Stimulated activated memory B cell treated with anti-CD40 and anti-IgM and Interleukin-4, amounts not matched to agents 10 μg/mL and 1 μg/mL and 100 μg/mL, for 72 hours (primary cell): ENCODE data around the gene NPEPPS.
A peak's percentile ranks its signal among the peaks of the same experiment; 100 is the strongest.
"Not testable (repeated sequence)": the region's sequence is repeated elsewhere in the genome, so short reads cannot be mapped to it uniquely, and the experiment has no call there.

ENCODE experiments used
- ATAC-seq: fragments of 150-1000 bp; cut with Tn5 transposase; 2 replicates; pipeline ENCODE4 v1.10.0; 2021
- H3K27ac Mint-ChIP-seq: one replicate; pipeline ENCODE4 v1.8.0; 2022; ENCODE audit warnings: mild to moderate bottlenecking, mixed read lengths
- H3K27me3 Mint-ChIP-seq: one replicate; pipeline ENCODE4 v1.8.0; 2022; ENCODE audit warnings: mixed read lengths
- H3K36me3 Mint-ChIP-seq: one replicate; pipeline ENCODE4 v1.8.0; 2022; ENCODE audit warnings: mixed read lengths
- H3K4me1 Mint-ChIP-seq: one replicate; pipeline ENCODE4 v1.8.0; 2022; ENCODE audit warnings: mixed read lengths
- H3K4me3 Mint-ChIP-seq: one replicate; pipeline ENCODE4 v1.8.0; 2022; ENCODE audit warnings: mild to moderate bottlenecking, moderate library complexity, mixed read lengths
- H3K9me3 Mint-ChIP-seq: one replicate; pipeline ENCODE4 v1.8.0; 2022; ENCODE audit warnings: mixed read lengths

NPEPPS gene

DNA sequence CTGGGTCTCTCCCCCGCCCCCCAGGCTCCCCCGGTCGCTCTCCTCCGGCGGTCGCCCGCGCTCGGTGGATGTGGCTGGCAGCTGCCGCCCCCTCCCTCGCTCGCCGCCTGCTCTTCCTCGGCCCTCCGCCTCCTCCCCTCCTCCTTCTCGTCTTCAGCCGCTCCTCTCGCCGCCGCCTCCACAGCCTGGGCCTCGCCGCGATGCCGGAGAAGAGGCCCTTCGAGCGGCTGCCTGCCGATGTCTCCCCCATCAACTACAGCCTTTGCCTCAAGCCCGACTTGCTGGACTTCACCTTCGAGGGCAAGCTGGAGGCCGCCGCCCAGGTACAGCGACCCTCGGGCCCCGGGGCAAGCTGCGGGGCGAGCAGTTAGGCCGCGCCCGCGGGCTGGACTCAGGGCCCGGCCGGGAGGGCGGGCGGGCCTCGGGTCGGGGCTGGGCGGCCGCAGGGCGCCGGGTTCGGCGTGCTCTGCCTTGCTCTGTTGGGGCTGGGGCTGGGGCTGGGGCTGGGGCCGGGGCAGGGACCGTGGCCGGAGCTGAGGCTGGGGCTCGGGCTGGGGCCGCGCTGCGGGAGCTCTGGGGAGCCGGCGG is 419 bp downstream of the NPEPPS start:
- not testable (repeated sequence) for H3K36me3 Mint-ChIP-seq, H3K9me3 Mint-ChIP-seq, H3K27me3 Mint-ChIP-seq
- H3K4me1 Mint-ChIP-seq: peaks cover 16% of the 10 kb centered on the region
- peak; percentile 73 for ATAC-seq
- H3K4me3 Mint-ChIP-seq: peak overlapping the region; percentile 89
- peak overlapping the region; percentile 87 for H3K27ac Mint-ChIP-seq

DNA sequence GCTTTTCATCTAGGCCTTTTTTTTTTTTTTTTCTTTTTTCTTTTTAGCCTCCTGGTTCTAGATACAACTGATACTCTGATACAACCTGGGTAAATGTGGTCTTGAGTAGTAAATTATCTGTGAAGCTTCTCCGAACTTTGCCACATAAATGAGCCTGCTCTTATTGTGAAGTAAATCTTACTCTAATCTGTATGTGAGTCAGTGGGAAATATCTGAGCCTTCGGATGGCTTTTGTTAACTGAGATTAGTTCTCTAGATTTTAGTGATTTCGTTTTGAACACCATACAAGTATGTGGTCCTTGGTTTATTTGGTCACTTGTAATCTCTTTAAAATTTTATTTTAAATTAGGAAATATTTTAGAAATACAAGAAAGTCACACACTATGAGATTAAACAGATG is 8.2 kb downstream of the NPEPPS start:
- not testable (repeated sequence) for H3K27ac Mint-ChIP-seq, H3K9me3 Mint-ChIP-seq, ATAC-seq, H3K36me3 Mint-ChIP-seq, H3K4me3 Mint-ChIP-seq, H3K4me1 Mint-ChIP-seq, H3K27me3 Mint-ChIP-seq

DNA sequence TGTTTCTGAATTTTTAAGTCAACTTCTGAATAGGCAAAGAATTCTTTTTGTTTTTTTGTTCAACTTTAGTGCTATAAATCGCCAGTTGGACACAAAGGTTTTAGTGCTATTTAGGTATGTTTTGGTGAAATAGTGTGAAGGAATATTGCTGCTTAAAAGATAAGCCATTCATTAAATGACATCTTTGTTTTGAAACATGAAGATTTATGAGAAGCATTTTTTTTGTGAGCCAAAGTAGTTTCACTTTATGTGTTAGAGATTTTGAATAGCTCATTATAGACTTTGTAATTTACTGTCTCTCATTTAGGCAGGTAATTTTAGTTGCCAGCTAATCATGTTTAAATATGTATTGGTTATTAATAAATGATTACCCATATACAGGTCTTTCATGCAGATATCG is 10.8 kb downstream of the NPEPPS start:
- not testable (repeated sequence) for H3K27me3 Mint-ChIP-seq, H3K27ac Mint-ChIP-seq, H3K9me3 Mint-ChIP-seq, H3K4me1 Mint-ChIP-seq, H3K36me3 Mint-ChIP-seq, H3K4me3 Mint-ChIP-seq, ATAC-seq

DNA sequence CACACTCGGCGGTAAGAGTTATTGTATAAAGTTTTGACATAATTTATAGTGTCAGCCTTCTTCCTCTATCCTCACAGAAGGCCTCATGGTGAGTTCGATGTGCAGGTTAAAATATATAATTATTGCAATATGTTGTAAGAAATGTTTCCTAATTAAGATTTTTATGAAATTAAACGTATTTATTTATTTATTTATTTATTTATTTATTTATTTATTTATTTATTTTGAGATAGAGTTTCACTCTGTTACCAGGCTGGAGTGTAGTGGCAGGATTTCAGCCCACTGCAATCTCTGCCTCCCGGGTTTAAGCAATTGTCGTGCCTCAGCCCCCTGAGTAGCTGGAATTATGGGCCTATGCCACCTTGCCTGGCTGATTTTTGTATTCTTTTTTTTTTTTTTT is 13.4 kb downstream of the NPEPPS start:
- H3K36me3 Mint-ChIP-seq: peaks cover 12% of the 10 kb centered on the region
- H3K9me3 Mint-ChIP-seq, H3K4me1 Mint-ChIP-seq, H3K27me3 Mint-ChIP-seq, H3K4me3 Mint-ChIP-seq, H3K27ac Mint-ChIP-seq, ATAC-seq: not testable (repeated sequence)

DNA sequence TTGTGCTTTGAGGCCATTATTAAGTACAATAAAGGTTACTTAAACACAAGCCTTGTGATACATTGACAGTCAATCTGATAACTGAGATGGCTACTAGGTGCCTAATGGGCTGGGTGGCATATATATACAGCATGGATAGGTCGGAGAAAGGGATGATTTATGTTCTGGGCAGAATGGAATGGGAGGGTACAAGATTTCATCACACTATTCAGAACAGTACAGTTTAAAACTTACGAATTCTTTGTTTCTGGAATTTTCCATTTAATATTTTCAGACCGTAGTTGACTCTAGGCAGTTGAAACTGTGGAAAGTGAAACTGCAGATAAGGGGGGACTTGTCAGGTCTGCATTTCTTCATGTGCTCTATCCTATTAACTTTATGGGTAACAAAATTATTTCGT is 23.8 kb downstream of the NPEPPS start:
- not testable (repeated sequence) for ATAC-seq, H3K9me3 Mint-ChIP-seq, H3K27me3 Mint-ChIP-seq, H3K4me1 Mint-ChIP-seq, H3K4me3 Mint-ChIP-seq, H3K27ac Mint-ChIP-seq
- H3K36me3 Mint-ChIP-seq: peaks cover 17% of the 10 kb centered on the region

DNA sequence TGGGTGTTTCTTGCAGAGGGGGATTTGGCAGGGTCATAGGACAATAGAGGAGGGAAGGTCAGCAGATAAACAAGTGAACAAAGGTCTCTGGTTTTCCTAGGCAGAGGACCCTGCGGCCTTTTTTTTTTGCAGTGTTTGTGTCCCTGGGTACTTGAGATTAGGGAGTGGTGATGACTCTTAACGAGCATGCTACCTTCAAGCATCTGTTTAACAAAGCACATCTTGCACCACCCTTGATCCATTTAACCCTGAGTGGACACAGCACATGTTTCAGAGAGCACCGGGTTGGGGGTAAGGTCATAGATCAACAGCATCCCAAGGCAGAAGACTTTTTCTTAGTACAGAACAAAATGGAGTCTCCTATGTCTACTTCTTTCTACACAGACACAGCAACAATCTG is 25.2 kb downstream of the NPEPPS start:
- ATAC-seq, H3K27me3 Mint-ChIP-seq, H3K4me1 Mint-ChIP-seq, H3K9me3 Mint-ChIP-seq, H3K27ac Mint-ChIP-seq, H3K4me3 Mint-ChIP-seq: not testable (repeated sequence)
- H3K36me3 Mint-ChIP-seq: peaks cover 19% of the 10 kb centered on the region

DNA sequence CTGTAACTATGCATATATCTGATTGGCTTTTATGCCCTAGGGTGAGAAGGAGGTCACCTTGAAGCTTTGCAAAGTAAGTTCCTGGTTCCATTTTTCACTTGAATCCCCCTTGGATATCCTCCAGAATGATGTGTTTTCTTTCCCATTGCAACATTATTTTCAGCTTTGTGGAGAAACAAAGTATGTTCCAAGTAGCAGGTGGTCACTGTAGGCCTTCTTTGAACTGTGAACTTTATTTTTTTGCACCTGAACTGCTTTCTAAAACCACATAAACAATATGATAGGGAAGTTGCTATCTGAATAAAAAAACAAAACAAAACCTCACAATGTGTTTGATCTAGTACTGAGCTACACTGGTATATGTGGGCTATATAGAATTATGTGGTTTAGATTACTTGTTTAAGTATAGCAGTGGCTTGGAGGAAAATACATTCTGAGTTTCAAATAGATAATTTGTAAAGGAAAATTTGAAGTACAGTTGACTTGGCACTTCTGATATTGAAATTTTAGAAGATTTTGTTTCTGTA is 29.7 kb downstream of the NPEPPS start:
- not testable (repeated sequence) for H3K27me3 Mint-ChIP-seq, H3K9me3 Mint-ChIP-seq, H3K4me3 Mint-ChIP-seq, H3K27ac Mint-ChIP-seq, ATAC-seq
- peaks cover 20% of the 10 kb centered on the region for H3K4me1 Mint-ChIP-seq
- H3K36me3 Mint-ChIP-seq: peaks cover 19% of the 10 kb centered on the region

DNA sequence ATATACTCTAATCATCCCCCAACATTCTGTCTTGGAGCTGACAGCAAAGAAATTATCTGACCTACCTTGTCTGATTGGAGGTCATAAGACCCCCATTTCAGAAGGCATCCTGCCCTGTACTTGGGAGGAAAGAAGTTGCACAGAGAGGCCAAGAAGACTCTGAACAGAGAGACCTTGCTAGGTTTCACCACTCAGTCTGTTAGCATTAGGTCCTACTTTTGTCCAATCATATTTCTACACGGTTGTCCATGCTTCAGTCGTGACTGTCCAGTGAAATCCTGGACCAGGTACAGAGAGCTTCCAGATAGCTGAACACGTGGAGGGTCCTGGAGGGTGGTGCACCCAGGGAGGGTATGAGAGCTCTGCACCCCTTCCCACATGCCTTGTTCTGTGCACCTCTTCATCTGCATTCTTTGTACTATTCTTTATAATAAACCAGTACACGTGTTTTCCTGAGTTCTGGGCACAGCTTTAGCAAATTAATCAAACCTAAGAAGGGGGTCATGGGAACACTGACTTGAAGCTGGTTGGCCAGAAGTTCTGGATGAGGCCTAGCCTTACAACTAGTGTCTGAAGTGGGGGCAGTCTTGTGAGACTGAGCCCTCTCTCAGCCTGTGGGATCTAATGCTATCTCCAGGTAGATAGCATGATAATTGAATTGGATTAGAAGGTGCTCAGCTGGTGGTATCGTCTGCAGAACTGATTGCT is 30.9 kb downstream of the NPEPPS start:
- peaks cover 15% of the 10 kb centered on the region for H3K36me3 Mint-ChIP-seq
- H3K27me3 Mint-ChIP-seq, H3K4me3 Mint-ChIP-seq, ATAC-seq, H3K9me3 Mint-ChIP-seq, H3K27ac Mint-ChIP-seq: not testable (repeated sequence)
- peaks cover 17% of the 10 kb centered on the region for H3K4me1 Mint-ChIP-seq

DNA sequence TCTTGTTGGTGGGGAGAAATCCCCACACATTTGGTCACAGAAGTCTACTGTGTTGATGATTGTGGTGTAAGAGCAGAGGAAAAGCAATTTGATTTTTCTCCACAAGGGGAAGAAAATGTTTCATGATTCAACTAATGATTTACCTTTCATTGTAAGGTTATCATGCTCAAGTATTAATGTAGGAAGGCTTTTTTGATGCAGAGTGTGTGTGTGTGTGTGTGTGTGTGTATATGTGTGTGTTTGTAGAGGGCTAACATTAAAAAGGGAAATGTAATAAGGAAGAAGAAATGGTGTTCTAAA is 31.4 kb downstream of the NPEPPS start:
- Mint-ChIP-seq H3K4me1 (peaks cover 14% of the 10 kb centered on the region), H3K36me3 (peaks cover 12% of the 10 kb centered on the region)
- not testable (repeated sequence) for H3K27ac Mint-ChIP-seq, H3K4me3 Mint-ChIP-seq, H3K27me3 Mint-ChIP-seq, ATAC-seq, H3K9me3 Mint-ChIP-seq

DNA sequence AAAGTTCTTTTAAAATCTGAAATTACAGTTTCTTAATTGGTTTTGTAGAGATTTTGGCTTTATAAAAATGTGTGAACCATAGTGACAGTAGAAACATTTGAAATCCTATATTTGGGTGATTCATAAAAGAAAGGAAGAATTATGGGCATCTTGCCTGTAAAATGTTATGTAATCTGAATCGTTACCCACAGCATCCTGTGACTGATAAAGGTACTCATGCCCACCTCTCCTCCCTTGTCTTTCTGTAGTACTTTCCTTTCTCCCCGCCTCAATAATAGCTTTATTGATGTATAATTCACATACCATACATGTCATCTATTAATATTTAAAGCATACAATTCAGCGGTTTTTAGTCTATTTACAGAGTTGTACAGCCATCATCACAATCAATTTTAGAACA is 36.4 kb downstream of the NPEPPS start:
- not testable (repeated sequence) for H3K4me1 Mint-ChIP-seq

DNA sequence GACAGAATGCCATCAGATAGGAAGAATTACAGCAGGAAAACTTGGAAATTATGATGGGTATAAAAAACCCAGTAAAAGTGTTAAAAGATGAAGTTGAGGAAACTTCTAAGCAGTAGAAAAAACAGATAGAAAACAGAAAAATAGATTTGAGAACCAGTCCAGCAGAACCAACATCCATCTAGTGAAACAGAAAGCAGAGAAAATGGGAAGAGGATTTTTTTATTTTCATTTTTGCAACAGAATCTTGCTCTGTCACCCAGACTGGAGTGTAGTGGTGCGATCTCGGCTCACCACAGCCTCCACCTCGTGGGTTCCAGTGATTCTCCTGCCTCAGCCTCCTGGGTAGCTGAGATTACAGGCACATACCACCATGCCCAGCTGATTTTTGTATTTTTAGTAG is 41.7 kb downstream of the NPEPPS start:
- Mint-ChIP-seq H3K27ac (peak overlapping the region; percentile 14), H3K36me3 (peaks cover 24% of the 10 kb centered on the region)
- not testable (repeated sequence) for ATAC-seq, H3K4me1 Mint-ChIP-seq, H3K9me3 Mint-ChIP-seq, H3K4me3 Mint-ChIP-seq, H3K27me3 Mint-ChIP-seq

More for the DNA sequence above, 36.4 kb downstream of the NPEPPS start:
- H3K4me3 Mint-ChIP-seq, H3K27me3 Mint-ChIP-seq, H3K9me3 Mint-ChIP-seq, ATAC-seq, H3K27ac Mint-ChIP-seq: not testable (repeated sequence)
- peaks cover 10% of the 10 kb centered on the region for H3K36me3 Mint-ChIP-seq

DNA sequence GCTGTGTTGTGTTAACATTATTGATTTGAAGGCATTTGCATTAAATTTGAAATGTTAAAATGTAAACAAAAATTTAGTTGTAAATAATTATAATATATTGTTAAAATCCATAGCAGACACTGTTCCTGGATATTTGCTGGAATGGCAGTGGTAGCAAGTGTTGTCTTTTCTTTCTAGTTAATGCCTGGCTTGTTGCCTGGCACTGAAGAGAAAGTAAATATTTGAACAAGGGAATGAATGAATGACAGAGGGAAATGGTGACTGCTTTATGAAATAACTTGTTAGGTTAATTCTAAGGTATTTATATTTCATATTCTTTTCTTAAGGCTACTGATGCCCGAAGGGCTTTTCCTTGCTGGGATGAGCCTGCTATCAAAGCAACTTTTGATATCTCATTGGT is 51.5 kb downstream of the NPEPPS start:
- H3K4me3 Mint-ChIP-seq, H3K27ac Mint-ChIP-seq, H3K27me3 Mint-ChIP-seq, H3K9me3 Mint-ChIP-seq, ATAC-seq, H3K4me1 Mint-ChIP-seq: not testable (repeated sequence)
- H3K36me3 Mint-ChIP-seq: peaks cover 18% of the 10 kb centered on the region

DNA sequence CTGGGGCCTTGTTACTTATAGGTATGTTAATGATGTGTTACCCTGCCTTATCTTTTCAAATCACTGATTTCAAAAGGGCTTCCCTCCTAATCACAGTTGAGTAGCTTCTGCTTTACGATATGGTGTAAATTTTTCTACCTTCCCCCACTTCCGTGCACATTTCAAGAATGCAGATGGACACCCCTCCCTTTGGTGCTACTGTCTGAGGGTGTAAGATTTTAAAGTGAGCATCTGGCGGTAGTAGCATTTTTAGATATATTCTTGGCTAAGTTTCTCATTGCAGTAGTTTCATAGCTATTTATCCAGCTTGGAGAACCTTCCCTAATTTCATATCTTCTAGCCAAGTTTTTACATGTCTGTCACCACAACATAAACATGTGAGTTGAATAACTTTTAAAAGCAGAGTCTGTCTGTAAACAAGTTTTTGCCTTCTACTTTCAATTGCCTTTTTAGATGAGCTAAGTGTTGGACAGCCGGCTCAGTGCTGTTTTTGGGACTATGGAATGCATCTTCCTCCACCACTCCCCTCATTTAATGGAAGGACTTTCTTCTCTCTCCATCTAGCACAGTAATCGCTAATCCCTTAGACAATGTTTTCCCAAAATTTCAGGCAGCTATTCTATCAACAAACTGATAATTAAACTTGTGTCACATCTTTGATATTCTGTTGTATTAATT is 55.6 kb downstream of the NPEPPS start:
- not testable (repeated sequence) for H3K36me3 Mint-ChIP-seq, ATAC-seq, H3K9me3 Mint-ChIP-seq, H3K27me3 Mint-ChIP-seq, H3K27ac Mint-ChIP-seq, H3K4me3 Mint-ChIP-seq, H3K4me1 Mint-ChIP-seq

DNA sequence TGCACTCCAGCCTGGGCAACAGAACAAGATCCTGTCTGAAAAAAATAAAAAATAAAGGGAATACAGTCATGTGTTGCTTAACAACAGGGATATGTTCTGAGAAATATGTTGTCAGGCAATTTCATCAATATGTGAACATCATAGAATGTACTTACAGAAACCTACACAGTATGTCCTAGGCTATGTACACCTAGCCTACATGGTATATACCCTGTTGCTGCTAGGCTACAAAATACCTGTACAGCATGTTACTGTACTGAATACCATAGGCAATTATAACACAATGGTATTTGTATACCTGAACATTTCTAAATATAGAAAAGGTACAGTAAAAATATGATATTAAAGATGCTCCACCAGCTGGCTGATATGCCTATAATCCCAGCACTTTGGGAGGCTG is 62.6 kb downstream of the NPEPPS start:
- H3K4me3 Mint-ChIP-seq, H3K27me3 Mint-ChIP-seq, H3K9me3 Mint-ChIP-seq, H3K4me1 Mint-ChIP-seq, ATAC-seq, H3K27ac Mint-ChIP-seq: not testable (repeated sequence)
- peaks cover 18% of the 10 kb centered on the region for H3K36me3 Mint-ChIP-seq

DNA sequence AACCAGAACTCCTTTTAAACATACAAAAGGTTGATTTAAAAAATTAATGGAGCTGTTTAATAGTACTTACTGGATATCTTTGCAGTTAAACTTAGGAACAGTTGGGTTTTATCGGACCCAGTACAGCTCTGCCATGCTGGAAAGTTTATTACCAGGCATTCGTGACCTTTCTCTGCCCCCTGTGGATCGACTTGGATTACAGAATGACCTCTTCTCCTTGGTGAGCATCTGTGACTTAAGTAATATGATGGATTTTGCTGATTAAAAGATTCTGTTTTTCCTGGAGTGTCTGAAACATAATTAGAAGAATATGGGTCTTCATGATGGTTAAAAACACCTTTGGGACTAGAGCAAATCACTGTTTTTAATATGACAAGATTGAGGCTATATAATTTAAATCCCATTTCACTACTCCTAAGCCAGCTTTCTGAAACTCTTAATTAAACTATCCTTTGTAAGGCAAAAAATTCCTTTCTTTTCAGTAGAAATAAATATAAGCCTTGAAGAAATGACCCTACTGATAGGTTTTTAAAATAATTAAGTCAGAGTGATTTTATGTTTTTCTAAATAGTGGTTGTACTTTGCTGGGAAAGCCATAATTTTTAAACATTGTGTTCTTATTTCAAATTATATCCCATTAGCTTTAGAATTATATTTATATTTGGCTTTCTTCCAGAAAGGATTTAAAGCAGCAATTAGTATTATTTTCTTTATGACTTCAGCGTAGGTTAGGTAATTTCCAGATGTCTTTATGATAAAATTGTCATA is 73.1 kb downstream of the NPEPPS start:
- Mint-ChIP-seq H3K27ac (no peak overlapping the region), H3K9me3 (no peaks in the 10 kb centered on the region), H3K4me3 (no peak overlapping the region), H3K4me1 (no peaks in the 10 kb centered on the region), H3K36me3 (peaks cover 52% of the 10 kb centered on the region), H3K27me3 (no peaks in the 10 kb centered on the region)
- ATAC-seq: no peak

DNA sequence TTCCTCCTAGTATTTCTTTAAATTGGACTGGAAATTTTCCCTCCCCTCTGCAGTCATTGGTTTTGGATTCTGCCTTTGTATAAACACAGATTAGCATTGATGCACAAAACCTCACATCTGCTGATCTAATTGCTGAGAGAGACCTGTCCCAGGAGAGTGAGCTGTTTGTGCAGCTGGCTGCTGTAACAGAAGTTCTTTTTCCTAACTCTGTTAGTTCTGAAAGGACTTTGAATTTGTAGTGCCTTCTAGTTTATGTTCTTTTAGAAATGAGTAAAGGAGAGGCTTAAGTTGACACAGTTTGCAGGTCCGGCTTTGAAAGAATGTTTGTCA is 73.7 kb downstream of the NPEPPS start:
- no peaks in the 10 kb centered on the region for H3K27me3 Mint-ChIP-seq
- no peak overlapping the region for H3K27ac Mint-ChIP-seq
- no peak overlapping the region for H3K4me3 Mint-ChIP-seq
- H3K9me3 Mint-ChIP-seq: no peaks in the 10 kb centered on the region
- ATAC-seq: no peak
- no peaks in the 10 kb centered on the region for H3K4me1 Mint-ChIP-seq
- H3K36me3 Mint-ChIP-seq: peaks cover 55% of the 10 kb centered on the region
